WTC11 (cell line): ENCODE results near the gene KRT80. TPM values are rescaled to one million over a fixed set of nuclear protein-coding genes. Genes with fewer than 3 reads are reported as not detected.

ENCODE experiments used
- ATAC-seq: fragments of 200-7000 bp; cut with Tn5 transposase; 2 replicates; pipeline ENCODE4 v1.10.0; 2021; ENCODE audit warnings: mild to moderate bottlenecking, moderate library complexity
- CTCF ChIA-PET: fragments of 300-600 bp; sonication (Branson Sonifier 250); formaldehyde crosslinking; loops from one replicate; lab custom pipeline; 2021; ENCODE audit warnings: antibody characterized with exemption; lab: Charles Lee
- POLR2A ChIA-PET: fragments of 350-600 bp; sonication (Branson Sonifier 250); formaldehyde crosslinking; loops from one replicate; lab custom pipeline; 2021; ENCODE audit warnings: antibody characterized with exemption; lab: Charles Lee
- DNase-seq: peaks from one replicate; pipeline ENCODE4 v3.0.0; 2021; ENCODE audit warnings: low spot score
- H3K27ac Mint-ChIP-seq: 2 replicates; pipeline ENCODE4 v1.8.0; 2021; ENCODE audit warnings: mixed read lengths
- H3K27me3 Mint-ChIP-seq: 2 replicates; pipeline ENCODE4 v1.8.0; 2021; ENCODE audit warnings: low read depth, mild to moderate bottlenecking, moderate library complexity, mixed read lengths
- H3K36me3 Mint-ChIP-seq: 2 replicates; pipeline ENCODE4 v1.8.0; 2021; ENCODE audit warnings: mixed read lengths
- H3K4me1 Mint-ChIP-seq: 2 replicates; pipeline ENCODE4 v1.8.0; 2022; ENCODE audit warnings: mixed read lengths
- H3K4me3 Mint-ChIP-seq: 2 replicates; pipeline ENCODE4 v1.8.0; 2021; ENCODE audit warnings: mild to moderate bottlenecking, moderate library complexity, mixed read lengths
- H3K9me3 Mint-ChIP-seq: 2 replicates; pipeline ENCODE4 v1.8.0; 2021; ENCODE audit warnings: mixed read lengths
- ATF1 ChIP-seq: sonication (generic); formaldehyde crosslinking; IDR thresholded peaks from 2 replicates; pipeline ENCODE4 v1.8.1; 2023; ENCODE audit warnings: mild to moderate bottlenecking, moderate library complexity, missing genetic modification reagents
- ATF3 ChIP-seq: sonication (generic); formaldehyde crosslinking; conservative IDR thresholded peaks from 2 replicates; pipeline ENCODE4 v1.8.1; 2022; ENCODE audit warnings: mild to moderate bottlenecking, missing genetic modification reagents
- ERG ChIP-seq: fragments of 250-450 bp; sonication (Bioruptor Pico); IDR thresholded peaks from 2 replicates; pipeline ENCODE4 v1.8.0; 2021; ENCODE audit warnings: mild to moderate bottlenecking
- ETV6 ChIP-seq: sonication (generic); formaldehyde crosslinking; IDR thresholded peaks from 2 replicates; pipeline ENCODE4 v1.8.1; 2022; ENCODE audit warnings: mild to moderate bottlenecking, missing genetic modification reagents
- GTF2I ChIP-seq: fragments of 250-450 bp; sonication (Bioruptor Pico); conservative IDR thresholded peaks from 2 replicates; pipeline ENCODE4 v1.4.0; 2021; ENCODE audit warnings: mild to moderate bottlenecking
- JAZF1 ChIP-seq: fragments of 250-450 bp; sonication (Bioruptor Pico); IDR thresholded peaks from 2 replicates; pipeline ENCODE4 v1.9.0; 2021; ENCODE audit warnings: moderate library complexity, mild to moderate bottlenecking, inconsistent platforms
- MAX ChIP-seq: sonication (generic); formaldehyde crosslinking; IDR thresholded peaks from 2 replicates; pipeline ENCODE4 v1.8.0; 2022; ENCODE audit warnings: mild to moderate bottlenecking, missing genetic modification reagents
- MYBL2 ChIP-seq: sonication (generic); formaldehyde crosslinking; IDR thresholded peaks from 2 replicates; pipeline ENCODE4 v1.8.1; 2023; ENCODE audit warnings: mild to moderate bottlenecking, moderate library complexity, missing genetic modification reagents
- NFATC4 ChIP-seq: fragments of 250-450 bp; sonication (Bioruptor Pico); IDR thresholded peaks from 2 replicates; pipeline ENCODE4 v1.9.0; 2021; ENCODE audit warnings: mild to moderate bottlenecking
- NR3C1 ChIP-seq: sonication (generic); formaldehyde crosslinking; conservative IDR thresholded peaks from 2 replicates; pipeline ENCODE4 v1.8.1; 2023; ENCODE audit warnings: low read depth, mild to moderate bottlenecking, missing genetic modification reagents
- PRRX2 ChIP-seq: fragments of 250-450 bp; sonication (Bioruptor Pico); IDR thresholded peaks from 2 replicates; pipeline ENCODE4 v1.8.0; 2021; ENCODE audit warnings: mild to moderate bottlenecking
- SMAD3 ChIP-seq: sonication (generic); formaldehyde crosslinking; IDR thresholded peaks from 2 replicates; pipeline ENCODE4 v1.8.0; 2022; ENCODE audit warnings: missing genetic modification reagents, mild to moderate bottlenecking, borderline replicate concordance
- SMAD4 ChIP-seq: sonication (generic); formaldehyde crosslinking; IDR thresholded peaks from 2 replicates; pipeline ENCODE4 v1.8.0; 2022; ENCODE audit warnings: mild to moderate bottlenecking, missing genetic modification reagents
- SOX15 ChIP-seq: fragments of 250-450 bp; sonication (Bioruptor Pico); IDR thresholded peaks from 2 replicates; pipeline ENCODE4 v1.9.0; 2021; ENCODE audit warnings: mild to moderate bottlenecking
- TEAD1 ChIP-seq: sonication (generic); formaldehyde crosslinking; IDR thresholded peaks from 2 replicates; pipeline ENCODE4 v1.8.0; 2022; ENCODE audit warnings: mild to moderate bottlenecking, missing genetic modification reagents
- TEAD4 ChIP-seq: sonication (generic); formaldehyde crosslinking; IDR thresholded peaks from 2 replicates; pipeline ENCODE4 v1.8.0; 2022; ENCODE audit warnings: mild to moderate bottlenecking, missing genetic modification reagents
- ZBTB21 ChIP-seq: sonication (generic); formaldehyde crosslinking; IDR thresholded peaks from 2 replicates; pipeline ENCODE4 v1.8.1; 2023; ENCODE audit warnings: mild to moderate bottlenecking, missing genetic modification reagents, borderline replicate concordance
- ZMAT4 ChIP-seq: fragments of 250-450 bp; sonication (Bioruptor Pico); IDR thresholded peaks from 2 replicates; pipeline ENCODE4 v1.9.0; 2021; ENCODE audit warnings: mild to moderate bottlenecking
- ZNF219 ChIP-seq: sonication (generic); formaldehyde crosslinking; IDR thresholded peaks from 2 replicates; pipeline ENCODE4 v1.8.0; 2023; ENCODE audit warnings: missing genetic modification reagents, mild to moderate bottlenecking, borderline replicate concordance
- ZNF232 ChIP-seq: sonication (generic); formaldehyde crosslinking; IDR thresholded peaks from 2 replicates; pipeline ENCODE4 v1.8.0; 2022; ENCODE audit warnings: mild to moderate bottlenecking, missing genetic modification reagents
- ZNF396 ChIP-seq: fragments of 250-450 bp; sonication (Bioruptor Pico); IDR thresholded peaks from 2 replicates; pipeline ENCODE4 v1.8.0; 2021; ENCODE audit warnings: mild to moderate bottlenecking, moderate library complexity, borderline replicate concordance
- total RNA-seq: library from RNA; stranded (reverse); gene quantifications from 3 replicates; pipeline ENCODE4 v1.2.3, GENCODE V29; 2021
- TF ChIP-seq, protein P1 (sequence below): sonication (generic); formaldehyde crosslinking; IDR thresholded peaks from 2 replicates; pipeline ENCODE4 v1.8.1; 2022; ENCODE audit warnings: missing genetic modification reagents, borderline replicate concordance
- TF ChIP-seq, protein P2 (sequence below): fragments of 250-450 bp; sonication (Bioruptor Pico); IDR thresholded peaks from 2 replicates; pipeline ENCODE4 v1.9.0; 2021; ENCODE audit warnings: moderate library complexity, mild to moderate bottlenecking, inconsistent platforms, borderline replicate concordance
- TF ChIP-seq, protein P3 (sequence below): fragments of 250-450 bp; sonication (Bioruptor Pico); IDR thresholded peaks from 2 replicates; pipeline ENCODE4 v1.9.0; 2021; ENCODE audit warnings: mild to moderate bottlenecking
- TF ChIP-seq, protein P4 (sequence below): sonication (generic); formaldehyde crosslinking; IDR thresholded peaks from 2 replicates; pipeline ENCODE4 v1.8.1; 2023; ENCODE audit warnings: mild to moderate bottlenecking, missing genetic modification reagents, moderate library complexity
- TF ChIP-seq, protein P5 (sequence below): sonication (generic); formaldehyde crosslinking; IDR thresholded peaks from 2 replicates; pipeline ENCODE4 v1.8.0; 2023; ENCODE audit warnings: missing genetic modification reagents

Gene KRT80
- total RNA-seq, 1 experiment from 2014 or later = 0.11 TPM

- ATAC-seq (no peak), DNase-seq (no peak)
- H3K27ac Mint-ChIP-seq = 0 out of 2 replicates have a peak overlapping the region, but pooled peaks have one; percentile 51
- no peaks in the 10 kb centered on the region for H3K36me3 Mint-ChIP-seq
- H3K9me3 Mint-ChIP-seq = no peaks in the 10 kb centered on the region
- ChIA-PET POLR2A (no interaction called here), CTCF (interaction anchor here (2.1 to 9.9 kb wide), 3 partner anchors 35 to 149 kb away, joined by 6 to 53 read pairs (median 15); no protein-coding TSS in a partner anchor)
- H3K4me3 Mint-ChIP-seq = no peak overlapping the region
- peaks cover 30% of the 10 kb centered on the region for H3K4me1 Mint-ChIP-seq
- TF ChIP-seq SMAD4 (no peak), ERG (CRISPR knock-in tag) (no peak), TEAD1 (no peak), NR3C1 (CRISPR knock-in tag) (no peak), NFATC4 (CRISPR knock-in tag) (no peak), TEAD4 (CRISPR knock-in tag) (no peak), PRRX2 (CRISPR knock-in tag) (no peak), SMAD3 (CRISPR knock-in tag) (no peak), ZNF232 (no peak), MAX (CRISPR knock-in tag) (no peak), ATF1 (CRISPR knock-in tag) (no peak)
- TF ChIP-seq, protein P1, sequence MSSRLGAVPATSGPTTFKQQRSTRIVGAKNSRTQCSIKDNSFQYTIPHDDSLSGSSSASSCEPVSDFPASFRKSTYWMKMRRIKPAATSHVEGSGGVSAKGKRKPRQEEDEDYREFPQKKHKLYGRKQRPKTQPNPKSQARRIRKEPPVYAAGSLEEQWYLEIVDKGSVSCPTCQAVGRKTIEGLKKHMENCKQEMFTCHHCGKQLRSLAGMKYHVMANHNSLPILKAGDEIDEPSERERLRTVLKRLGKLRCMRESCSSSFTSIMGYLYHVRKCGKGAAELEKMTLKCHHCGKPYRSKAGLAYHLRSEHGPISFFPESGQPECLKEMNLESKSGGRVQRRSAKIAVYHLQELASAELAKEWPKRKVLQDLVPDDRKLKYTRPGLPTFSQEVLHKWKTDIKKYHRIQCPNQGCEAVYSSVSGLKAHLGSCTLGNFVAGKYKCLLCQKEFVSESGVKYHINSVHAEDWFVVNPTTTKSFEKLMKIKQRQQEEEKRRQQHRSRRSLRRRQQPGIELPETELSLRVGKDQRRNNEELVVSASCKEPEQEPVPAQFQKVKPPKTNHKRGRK = no peak
- TF ChIP-seq, protein P2, sequence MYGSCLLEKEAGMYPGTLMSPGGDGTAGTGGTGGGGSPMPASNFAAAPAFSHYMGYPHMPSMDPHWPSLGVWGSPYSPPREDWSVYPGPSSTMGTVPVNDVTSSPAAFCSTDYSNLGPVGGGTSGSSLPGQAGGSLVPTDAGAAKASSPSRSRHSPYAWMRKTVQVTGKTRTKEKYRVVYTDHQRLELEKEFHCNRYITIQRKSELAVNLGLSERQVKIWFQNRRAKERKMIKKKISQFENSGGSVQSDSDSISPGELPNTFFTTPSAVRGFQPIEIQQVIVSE (CRISPR knock-in tag) = no peak
- TF ChIP-seq, protein P3, sequence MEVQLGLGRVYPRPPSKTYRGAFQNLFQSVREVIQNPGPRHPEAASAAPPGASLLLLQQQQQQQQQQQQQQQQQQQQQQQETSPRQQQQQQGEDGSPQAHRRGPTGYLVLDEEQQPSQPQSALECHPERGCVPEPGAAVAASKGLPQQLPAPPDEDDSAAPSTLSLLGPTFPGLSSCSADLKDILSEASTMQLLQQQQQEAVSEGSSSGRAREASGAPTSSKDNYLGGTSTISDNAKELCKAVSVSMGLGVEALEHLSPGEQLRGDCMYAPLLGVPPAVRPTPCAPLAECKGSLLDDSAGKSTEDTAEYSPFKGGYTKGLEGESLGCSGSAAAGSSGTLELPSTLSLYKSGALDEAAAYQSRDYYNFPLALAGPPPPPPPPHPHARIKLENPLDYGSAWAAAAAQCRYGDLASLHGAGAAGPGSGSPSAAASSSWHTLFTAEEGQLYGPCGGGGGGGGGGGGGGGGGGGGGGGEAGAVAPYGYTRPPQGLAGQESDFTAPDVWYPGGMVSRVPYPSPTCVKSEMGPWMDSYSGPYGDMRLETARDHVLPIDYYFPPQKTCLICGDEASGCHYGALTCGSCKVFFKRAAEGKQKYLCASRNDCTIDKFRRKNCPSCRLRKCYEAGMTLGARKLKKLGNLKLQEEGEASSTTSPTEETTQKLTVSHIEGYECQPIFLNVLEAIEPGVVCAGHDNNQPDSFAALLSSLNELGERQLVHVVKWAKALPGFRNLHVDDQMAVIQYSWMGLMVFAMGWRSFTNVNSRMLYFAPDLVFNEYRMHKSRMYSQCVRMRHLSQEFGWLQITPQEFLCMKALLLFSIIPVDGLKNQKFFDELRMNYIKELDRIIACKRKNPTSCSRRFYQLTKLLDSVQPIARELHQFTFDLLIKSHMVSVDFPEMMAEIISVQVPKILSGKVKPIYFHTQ (CRISPR knock-in tag) = no peak
- TF ChIP-seq, all 79 proteins: peak for 0
- H3K27me3 Mint-ChIP-seq = no peaks in the 10 kb centered on the region; the same call in 1 of the 2 replicates
These were observed 13.4 kb downstream of the KRT80 start for GRCh38 chr12:52178443-52178842.

DNA sequence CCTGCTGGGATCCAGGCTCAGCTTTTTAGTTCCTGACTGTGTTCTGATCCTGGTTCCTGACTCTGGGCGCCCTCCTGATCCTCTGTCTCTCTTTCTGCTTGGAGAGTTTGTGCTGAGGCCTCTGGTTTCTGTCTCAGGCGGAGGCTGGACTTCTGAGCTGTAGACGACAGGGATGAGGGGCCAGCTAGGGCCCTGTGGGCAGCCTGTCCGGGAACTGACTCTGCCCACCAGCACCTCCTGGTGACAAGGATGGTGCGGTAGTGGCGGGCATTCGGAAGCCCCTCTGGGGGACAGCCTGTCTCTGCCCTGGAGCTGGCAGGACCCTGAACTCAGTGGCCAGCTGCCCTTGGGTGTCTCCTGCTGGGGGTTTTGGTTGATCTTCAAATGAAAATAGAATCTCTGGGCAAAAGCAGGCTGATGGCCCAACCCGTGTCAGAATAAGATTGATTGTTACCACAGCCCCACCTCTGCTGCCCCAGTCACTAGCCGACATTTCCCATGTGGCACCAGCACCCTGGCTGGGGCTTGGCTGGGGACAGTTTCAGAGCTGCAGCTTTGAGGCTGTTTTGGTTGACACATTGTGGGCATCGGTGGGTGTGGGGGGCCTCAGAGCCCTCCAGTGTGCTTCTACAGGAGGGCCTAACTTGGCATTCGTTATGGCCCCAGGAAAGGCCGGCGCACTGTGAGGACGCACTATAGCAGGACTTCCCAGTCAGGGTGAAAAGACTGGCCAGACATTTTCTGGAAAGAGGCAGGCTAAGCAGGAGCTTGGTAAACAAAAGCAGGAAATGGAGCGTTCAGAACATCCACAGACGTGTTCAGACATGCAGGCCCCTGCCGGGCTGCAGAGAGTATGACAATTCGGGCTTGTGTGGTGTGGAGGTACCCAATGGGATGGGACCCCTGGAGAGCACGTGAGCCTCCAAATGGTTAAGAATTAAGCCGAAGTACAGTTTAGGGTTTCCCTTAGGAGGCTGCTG lies 16.2 kb downstream of the KRT80 start:
- Mint-ChIP-seq H3K4me1 (peaks cover 9% of the 10 kb centered on the region), H3K4me3 (no peak overlapping the region), H3K27ac (no peak overlapping the region; the same call in 1 of the 2 replicates), H3K9me3 (no peaks in the 10 kb centered on the region), H3K36me3 (no peaks in the 10 kb centered on the region), H3K27me3 (no peaks in the 10 kb centered on the region; the same call in 1 of the 2 replicates)
- ChIA-PET POLR2A (no interaction called here), CTCF (interaction anchor here (0.6 to 4.7 kb wide), 14 partner anchors 11 to 103 kb away, joined by 3 to 25 read pairs (median 4); partner anchors contain the start of gene KRT80)
- peak; percentile 51 for ATAC-seq
- DNase-seq = no peak
- TF ChIP-seq ZNF396 (CRISPR knock-in tag) = no peak
- TF ChIP-seq ETV6 (CRISPR knock-in tag) = no peak
- TF ChIP-seq ZMAT4 (CRISPR knock-in tag) = no peak
- TF ChIP-seq ZBTB21 = no peak
- TF ChIP-seq, protein P4, sequence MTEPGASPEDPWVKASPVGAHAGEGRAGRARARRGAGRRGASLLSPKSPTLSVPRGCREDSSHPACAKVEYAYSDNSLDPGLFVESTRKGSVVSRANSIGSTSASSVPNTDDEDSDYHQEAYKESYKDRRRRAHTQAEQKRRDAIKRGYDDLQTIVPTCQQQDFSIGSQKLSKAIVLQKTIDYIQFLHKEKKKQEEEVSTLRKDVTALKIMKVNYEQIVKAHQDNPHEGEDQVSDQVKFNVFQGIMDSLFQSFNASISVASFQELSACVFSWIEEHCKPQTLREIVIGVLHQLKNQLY (CRISPR knock-in tag) = no peak
- TF ChIP-seq ZNF219 (CRISPR knock-in tag) = no peak
- no peak for TF ChIP-seq SOX15 (CRISPR knock-in tag)
- TF ChIP-seq, protein P5, sequence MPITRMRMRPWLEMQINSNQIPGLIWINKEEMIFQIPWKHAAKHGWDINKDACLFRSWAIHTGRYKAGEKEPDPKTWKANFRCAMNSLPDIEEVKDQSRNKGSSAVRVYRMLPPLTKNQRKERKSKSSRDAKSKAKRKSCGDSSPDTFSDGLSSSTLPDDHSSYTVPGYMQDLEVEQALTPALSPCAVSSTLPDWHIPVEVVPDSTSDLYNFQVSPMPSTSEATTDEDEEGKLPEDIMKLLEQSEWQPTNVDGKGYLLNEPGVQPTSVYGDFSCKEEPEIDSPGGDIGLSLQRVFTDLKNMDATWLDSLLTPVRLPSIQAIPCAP (CRISPR knock-in tag) = no peak
- no peak for TF ChIP-seq MYBL2 (CRISPR knock-in tag)
- TF ChIP-seq JAZF1 (CRISPR knock-in tag) = no peak
- no peak for TF ChIP-seq ATF3 (CRISPR knock-in tag)
- TF ChIP-seq GTF2I (CRISPR knock-in tag) = no peak
